ENCODE measurements around the gene VAT1L.

DNA sequence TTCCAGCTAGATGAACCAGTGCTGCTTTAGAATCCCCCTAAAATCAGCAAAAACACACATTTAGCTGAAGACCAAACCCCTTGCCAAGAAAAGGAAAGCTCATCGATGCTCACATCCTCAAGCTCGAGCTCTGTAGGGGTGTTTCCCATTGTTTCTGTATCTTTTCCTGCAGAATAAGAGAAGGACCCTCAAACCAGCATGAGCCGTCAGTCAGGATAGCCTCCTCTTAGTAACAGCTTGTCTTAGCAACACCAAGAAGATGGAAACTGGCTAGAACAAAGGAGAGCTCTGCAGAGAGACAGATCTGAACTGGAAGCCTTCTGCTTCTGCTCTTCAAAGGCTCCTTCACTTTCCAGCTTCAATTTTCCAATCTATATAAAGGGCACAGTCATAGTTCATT is 32.0 kb downstream of the VAT1L start:
- TF ChIP-seq ZFX (IDR thresholded peaks at IDR 0.05; ENCODE audit: borderline replicate concordance): no peak
- TF ChIP-seq, protein P1, sequence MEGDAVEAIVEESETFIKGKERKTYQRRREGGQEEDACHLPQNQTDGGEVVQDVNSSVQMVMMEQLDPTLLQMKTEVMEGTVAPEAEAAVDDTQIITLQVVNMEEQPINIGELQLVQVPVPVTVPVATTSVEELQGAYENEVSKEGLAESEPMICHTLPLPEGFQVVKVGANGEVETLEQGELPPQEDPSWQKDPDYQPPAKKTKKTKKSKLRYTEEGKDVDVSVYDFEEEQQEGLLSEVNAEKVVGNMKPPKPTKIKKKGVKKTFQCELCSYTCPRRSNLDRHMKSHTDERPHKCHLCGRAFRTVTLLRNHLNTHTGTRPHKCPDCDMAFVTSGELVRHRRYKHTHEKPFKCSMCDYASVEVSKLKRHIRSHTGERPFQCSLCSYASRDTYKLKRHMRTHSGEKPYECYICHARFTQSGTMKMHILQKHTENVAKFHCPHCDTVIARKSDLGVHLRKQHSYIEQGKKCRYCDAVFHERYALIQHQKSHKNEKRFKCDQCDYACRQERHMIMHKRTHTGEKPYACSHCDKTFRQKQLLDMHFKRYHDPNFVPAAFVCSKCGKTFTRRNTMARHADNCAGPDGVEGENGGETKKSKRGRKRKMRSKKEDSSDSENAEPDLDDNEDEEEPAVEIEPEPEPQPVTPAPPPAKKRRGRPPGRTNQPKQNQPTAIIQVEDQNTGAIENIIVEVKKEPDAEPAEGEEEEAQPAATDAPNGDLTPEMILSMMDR (IDR thresholded peaks at IDR 0.05): no peak

Data from 22Rv1 (cell line).